Neural progenitor cell (in vitro differentiated cells): ENCODE measurements around the gene LMBRD2. TPM values are rescaled to one million over a fixed set of nuclear protein-coding genes. Genes with fewer than 3 reads are reported as not detected.

ENCODE experiments used
- DNase-seq: peaks from one replicate; pipeline ENCODE4 v3.0.0-alpha.2; 2016; ENCODE audit warnings: low spot score
- H2AFZ ChIP-seq: fragments of 200-600 bp; sonication (generic); replicated peaks from 2 replicates; pipeline ENCODE4 v1.6.1; 2016; ENCODE audit warnings: antibody characterized with exemption
- H3F3A ChIP-seq: fragments of 200-600 bp; sonication (generic); 2 replicates; pipeline ENCODE4 v1.6.1; 2016; ENCODE audit warnings: antibody characterized with exemption, low read depth
- H3K27ac ChIP-seq: fragments of 200-600 bp; sonication (generic); 2 replicates; pipeline ENCODE4 v1.5.1; 2016; ENCODE audit warnings: mild to moderate bottlenecking
- H3K27me3 ChIP-seq: fragments of 200-600 bp; sonication (generic); 2 replicates; pipeline ENCODE4 v1.6.1; 2016; ENCODE audit warnings: mild to moderate bottlenecking, moderate library complexity
- H3K36me3 ChIP-seq: fragments of 200-600 bp; sonication (generic); 2 replicates; pipeline ENCODE4 v1.5.1; 2016
- H3K4me1 ChIP-seq: fragments of 200-600 bp; sonication (generic); 2 replicates; pipeline ENCODE4 v1.6.1; 2016; ENCODE audit warnings: mixed run types
- H3K4me2 ChIP-seq: fragments of 200-600 bp; sonication (generic); 2 replicates; pipeline ENCODE4 v1.6.1; 2016
- H3K4me3 ChIP-seq: fragments of 200-600 bp; sonication (generic); 2 replicates; pipeline ENCODE4 v1.5.1; 2016
- H3K79me2 ChIP-seq: fragments of 200-600 bp; sonication (generic); 2 replicates; pipeline ENCODE4 v1.6.1; 2016; ENCODE audit warnings: low read depth
- H3K9ac ChIP-seq: fragments of 200-600 bp; sonication (generic); 2 replicates; pipeline ENCODE4 v1.6.1; 2016
- H3K9me3 ChIP-seq: fragments of 200-600 bp; sonication (generic); 2 replicates; pipeline ENCODE4 v1.5.1; 2016; ENCODE audit warnings: low read depth
- H4K20me1 ChIP-seq: fragments of 200-600 bp; sonication (generic); 2 replicates; pipeline ENCODE4 v1.6.1; 2016; ENCODE audit warnings: low read depth
- H3K27ac Mint-ChIP-seq: 3 replicates; pipeline ENCODE4 v1.8.0; 2021; ENCODE audit warnings: mixed read lengths
- H3K27me3 Mint-ChIP-seq: 2 replicates; pipeline ENCODE4 v1.8.0; 2022; ENCODE audit warnings: low read depth, mild to moderate bottlenecking, inconsistent platforms, moderate library complexity, mixed read lengths; ENCODE audit not compliant: insufficient read depth
- H3K36me3 Mint-ChIP-seq: 3 replicates; pipeline ENCODE4 v1.8.0; 2021; ENCODE audit warnings: mixed read lengths
- H3K4me1 Mint-ChIP-seq: 3 replicates; pipeline ENCODE4 v1.8.0; 2021; ENCODE audit warnings: mixed read lengths
- H3K4me3 Mint-ChIP-seq: 3 replicates; pipeline ENCODE4 v1.8.0; 2021; ENCODE audit warnings: mild to moderate bottlenecking, moderate library complexity, mixed read lengths
- H3K9me3 Mint-ChIP-seq: 3 replicates; pipeline ENCODE4 v1.8.0; 2020; ENCODE audit warnings: mixed read lengths
- CTCF ChIP-seq: fragments of 200-600 bp; sonication (generic); IDR thresholded peaks from 2 replicates; pipeline ENCODE4 v1.5.1; 2017; ENCODE audit warnings: antibody characterized with exemption, mild to moderate bottlenecking
- EZH2 ChIP-seq: fragments of 200-600 bp; sonication (generic); IDR thresholded peaks from 2 replicates; pipeline ENCODE4 v1.6.1; 2017; ENCODE audit warnings: antibody characterized with exemption, mild to moderate bottlenecking, moderate library complexity
- EZH2phosphoT487 ChIP-seq: fragments of 200-600 bp; sonication (generic); IDR thresholded peaks from 2 replicates; pipeline ENCODE4 v1.6.1; 2017; ENCODE audit warnings: antibody characterized with exemption
- total RNA-seq: library from RNA; depleted of rRNA; stranded (reverse); fragments of >200 nt; gene quantifications from 2 replicates; pipeline ENCODE4 v1.2.3, GENCODE V29; 2015; ENCODE audit warnings: low replicate concordance

Gene LMBRD2
- total RNA-seq, 1 donor from 2014 or later = 11.8 TPM

- H4K20me1 ChIP-seq = no peaks in the 10 kb centered on the region
- no peak overlapping the region for H3K27ac ChIP-seq
- H3K9me3 Mint-ChIP-seq = no peaks in the 10 kb centered on the region
- no peaks in the 10 kb centered on the region for H3K36me3 ChIP-seq
- H3K36me3 Mint-ChIP-seq = no peaks in the 10 kb centered on the region
- no peak overlapping the region for H3K4me2 ChIP-seq
- TF ChIP-seq CTCF (no peak), EZH2phosphoT487 (no peak), EZH2 (no peak)
- no peaks in the 10 kb centered on the region for H3K9me3 ChIP-seq
- no peak overlapping the region for H3K9ac ChIP-seq
- H3K27ac Mint-ChIP-seq = no peak overlapping the region
- peaks cover 7% of the 10 kb centered on the region for H3F3A ChIP-seq
- peaks cover 2% of the 10 kb centered on the region for H3K27me3 Mint-ChIP-seq
- peaks cover 14% of the 10 kb centered on the region for H3K4me1 Mint-ChIP-seq
- DNase-seq = no peak
- no peak overlapping the region for H3K4me3 Mint-ChIP-seq
- H2AFZ ChIP-seq = no peak overlapping the region
- H3K4me3 ChIP-seq = no peak overlapping the region
- peaks cover 17% of the 10 kb centered on the region for H3K79me2 ChIP-seq
- peaks cover 5% of the 10 kb centered on the region for H3K4me1 ChIP-seq
- H3K27me3 ChIP-seq = no peaks in the 10 kb centered on the region
These were observed 4.0 kb downstream of the LMBRD2 start for GRCh38 chr5:36147681-36148080.

GRCh38 chr5:36146390-36146789, 5.3 kb downstream of the LMBRD2 start:
- DNase-seq = no peak
- Mint-ChIP-seq H3K36me3 (no peaks in the 10 kb centered on the region), H3K4me1 (peaks cover 9% of the 10 kb centered on the region), H3K4me3 (no peak overlapping the region), H3K9me3 (no peaks in the 10 kb centered on the region), H3K27ac (no peak overlapping the region), H3K27me3 (no peaks in the 10 kb centered on the region)
- Histone ChIP-seq H4K20me1 (no peaks in the 10 kb centered on the region), H3K4me3 (no peak overlapping the region), H3K79me2 (peaks cover 10% of the 10 kb centered on the region), H2AFZ (no peak overlapping the region), H3K9ac (no peak overlapping the region), H3K4me2 (no peak overlapping the region), H3K27me3 (no peaks in the 10 kb centered on the region), H3K9me3 (no peaks in the 10 kb centered on the region), H3K4me1 (peaks cover 5% of the 10 kb centered on the region), H3F3A (peaks cover 4% of the 10 kb centered on the region), H3K36me3 (peaks cover 7% of the 10 kb centered on the region), H3K27ac (no peak overlapping the region)
- no peak for TF ChIP-seq CTCF
- no peak for TF ChIP-seq EZH2
- TF ChIP-seq EZH2phosphoT487 = no peak

GRCh38 chr5:36145311-36145710, 6.4 kb downstream of the LMBRD2 start:
- no peaks in the 10 kb centered on the region for H3F3A ChIP-seq
- peaks cover 2% of the 10 kb centered on the region for H3K36me3 Mint-ChIP-seq
- no peak for TF ChIP-seq EZH2
- TF ChIP-seq CTCF = no peak
- no peak for TF ChIP-seq EZH2phosphoT487
- no peaks in the 10 kb centered on the region for H3K9me3 ChIP-seq
- no peak overlapping the region for H3K4me3 Mint-ChIP-seq
- peaks cover 2% of the 10 kb centered on the region for H3K4me1 Mint-ChIP-seq
- no peaks in the 10 kb centered on the region for H3K27me3 Mint-ChIP-seq
- no peaks in the 10 kb centered on the region for H3K9me3 Mint-ChIP-seq
- no peak overlapping the region for H3K4me3 ChIP-seq
- H3K4me1 ChIP-seq = peaks cover 4% of the 10 kb centered on the region
- no peak overlapping the region for H3K27ac Mint-ChIP-seq
- H3K4me2 ChIP-seq = no peak overlapping the region
- no peak overlapping the region for H3K9ac ChIP-seq
- no peak overlapping the region for H2AFZ ChIP-seq
- H3K79me2 ChIP-seq = peaks cover 5% of the 10 kb centered on the region
- H4K20me1 ChIP-seq = no peaks in the 10 kb centered on the region
- no peak overlapping the region for H3K27ac ChIP-seq
- no peak for DNase-seq
- H3K27me3 ChIP-seq = no peaks in the 10 kb centered on the region
- H3K36me3 ChIP-seq = peaks cover 7% of the 10 kb centered on the region
